Ishikawa (cell line): ENCODE results near the gene MUSTN1.

Source experiments
- CEBPB ChIP-seq: IDR thresholded peaks from 2 replicates; pipeline ENCODE4 v1.6.1; 2012
- EP300 ChIP-seq: IDR thresholded peaks from 2 replicates; pipeline ENCODE4 v1.6.1; 2012; ENCODE audit warnings: borderline replicate concordance
- FOXM1 ChIP-seq: IDR thresholded peaks from 2 replicates; pipeline ENCODE4 v1.6.1; 2012; ENCODE audit warnings: low read depth, borderline replicate concordance
- MAX ChIP-seq: IDR thresholded peaks from 2 replicates; pipeline ENCODE4 v1.6.1; 2012
- NFIC ChIP-seq: IDR thresholded peaks from 2 replicates; pipeline ENCODE4 v1.6.1; 2012
- RAD21 ChIP-seq: IDR thresholded peaks from 2 replicates; pipeline ENCODE4 v1.6.1; 2012; ENCODE audit warnings: low read depth
- REST ChIP-seq: IDR thresholded peaks from 2 replicates; pipeline ENCODE4 v1.6.1; 2012; ENCODE audit warnings: low read depth, mild to moderate bottlenecking
- TAF1 ChIP-seq: IDR thresholded peaks from 2 replicates; pipeline ENCODE4 v1.6.1; 2012; ENCODE audit warnings: low read depth, mild to moderate bottlenecking
- USF1 ChIP-seq: IDR thresholded peaks from 2 replicates; pipeline ENCODE4 v1.6.1; 2012
- YY1 ChIP-seq: IDR thresholded peaks from 2 replicates; pipeline ENCODE4 v1.6.1; 2012; ENCODE audit warnings: low read depth
- ZBTB7A ChIP-seq: IDR thresholded peaks from 2 replicates; pipeline ENCODE4 v1.6.1; 2012; ENCODE audit warnings: low read depth

- TF ChIP-seq EP300 (no peak), MAX (no peak), REST (no peak), FOXM1 (no peak), ZBTB7A (no peak), NFIC (no peak), RAD21 (no peak), TAF1 (no peak), CEBPB (no peak), YY1 (no peak), USF1 (no peak)
Observed at GRCh38 chr3:52784931-52785590, 49.8 kb downstream of the MUSTN1 start.
